GM13976 (cell line): ENCODE measurements around the gene MARCHF5.
"Not testable (repeated sequence)": the region's sequence is repeated elsewhere in the genome, so short reads cannot be mapped to it uniquely, and the experiment has no call there.

Experiments
- DNase-seq: peaks from one replicate; pipeline ENCODE4 v3.0.0; 2012; ENCODE audit warnings: low spot score
- CTCF ChIP-seq: IDR thresholded peaks from 2 replicates; pipeline ENCODE4 v1.5.1; 2012; ENCODE audit warnings: borderline replicate concordance, mild to moderate bottlenecking; ENCODE audit not compliant: insufficient read depth; ENCODE audit errors: extremely low read depth, missing control alignments, control extremely low read depth
- in situ Hi-C: fragments of 300-500 bp; cut with MboI; formaldehyde crosslinking; loops from one replicate; pipeline ENCODE4 v1.12.0; 2022; ENCODE audit warnings: low sequenced_read_pairs, mixed read lengths, inconsistent platforms; ENCODE audit not compliant: unreplicated experiment

MARCHF5 gene

GRCh38 chr10:92316610-92317009 is 25.6 kb downstream of the MARCHF5 start:
- in situ Hi-C loops, result no loop called here
- no peak for DNase-seq
- TF ChIP-seq CTCF, result no peak

GRCh38 chr10:92323079-92323478 is 32.1 kb downstream of the MARCHF5 start:
- in situ Hi-C loops, result no loop called here
- no peak for DNase-seq
- TF ChIP-seq CTCF, result no peak

- in situ Hi-C loops, result no loop called here
- no peak for TF ChIP-seq CTCF
- DNase-seq, result no peak
Observed at GRCh38 chr10:92327445-92328433, 36.8 kb downstream of the MARCHF5 start.

GRCh38 chr10:92328993-92329392 is 38.0 kb downstream of the MARCHF5 start:
- no peak for DNase-seq
- in situ Hi-C loops, result no loop called here
- TF ChIP-seq CTCF, result no peak

GRCh38 chr10:92329927-92330326 is 39.0 kb downstream of the MARCHF5 start:
- DNase-seq, in situ Hi-C loops: not testable (repeated sequence)

GRCh38 chr10:92342796-92343195 is 51.8 kb downstream of the MARCHF5 start:
- TF ChIP-seq CTCF, result no peak
- in situ Hi-C loops, result no loop called here
- no peak for DNase-seq

- DNase-seq, in situ Hi-C loops: not testable (repeated sequence)
Observed at GRCh38 chr10:92345575-92345974, 54.6 kb downstream of the MARCHF5 start.

- not testable (repeated sequence) for DNase-seq
Observed at GRCh38 chr10:92347035-92347676, 56.2 kb downstream of the MARCHF5 start.

More at GRCh38 chr10:92347035-92347676, 56.2 kb downstream of the MARCHF5 start:
- in situ Hi-C loops, result not testable (repeated sequence)
